H1 (cell line): ENCODE data around the gene PCTP. TPM values are rescaled to one million over a fixed set of nuclear protein-coding genes. Genes with fewer than 3 reads are reported as not detected.

Experiments
- CTCF ChIA-PET: fragments of 300-600 bp; sonication (Branson Sonifier 250); formaldehyde crosslinking; loops from one replicate; lab custom pipeline; 2021; ENCODE audit not compliant: partially characterized antibody; lab: Charles Lee
- POLR2A ChIA-PET: fragments of 300-600 bp; sonication (Branson Sonifier 250); formaldehyde crosslinking; loops from one replicate; lab custom pipeline; 2021; ENCODE audit warnings: inconsistent platforms; ENCODE audit not compliant: partially characterized antibody; lab: Charles Lee
- DNase-seq, 2 experiments: peaks; one replicate each; pipeline versions ENCODE4 v3.0.0 to v3.0.0-alpha.2; 2010 to 2022; ENCODE audit warnings: low spot score in 2 of 2, low read depth in 1 of 2, mixed read lengths in 1 of 2
- FAIRE-seq: peaks from 2 replicates; lab custom pipeline; 2011; peaks lifted over from hg19 to GRCh38; lab: Jason Lieb, UNC
- H2AFZ ChIP-seq: 2 replicates; pipeline ENCODE4 v1.8.1; 2012; ENCODE audit warnings: low read length, inconsistent platforms
- H2AK5ac ChIP-seq: 2 replicates; pipeline ENCODE4 v1.6.1; 2013; ENCODE audit warnings: low read depth, low read length
- H2BK120ac ChIP-seq: replicated peaks from 2 replicates; pipeline ENCODE3; 2013; ENCODE audit warnings: low read depth, low read length, inconsistent platforms
- H2BK12ac ChIP-seq: 2 replicates; pipeline ENCODE4 v1.6.1; 2013; ENCODE audit warnings: low read depth, low read length
- H2BK15ac ChIP-seq: 2 replicates; pipeline ENCODE4 v1.6.1; 2013; ENCODE audit warnings: low read length
- H2BK20ac ChIP-seq: 2 replicates; pipeline ENCODE4 v1.6.1; 2013; ENCODE audit warnings: low read length
- H2BK5ac ChIP-seq: 2 replicates; pipeline ENCODE4 v1.6.1; 2013; ENCODE audit warnings: low read depth, low read length
- H3K14ac ChIP-seq: 2 replicates; pipeline ENCODE4 v1.6.1; 2013; ENCODE audit warnings: inconsistent platforms; ENCODE audit not compliant: insufficient read length
- H3K18ac ChIP-seq: 2 replicates; pipeline ENCODE4 v1.6.1; 2013; ENCODE audit warnings: low read length; ENCODE audit errors: extremely low read depth
- H3K23ac ChIP-seq: 2 replicates; pipeline ENCODE4 v1.6.1; 2013; ENCODE audit warnings: inconsistent platforms; ENCODE audit not compliant: insufficient read length
- H3K23me2 ChIP-seq: 2 replicates; pipeline ENCODE4 v1.6.1; 2013; ENCODE audit warnings: low read depth, low read length
- H3K27ac ChIP-seq: 2 replicates; pipeline ENCODE4 v1.6.1; 2011; ENCODE audit warnings: low read depth, low read length, inconsistent platforms
- H3K27me3 ChIP-seq, 4 experiments: replicated peaks in 1 of 4; 1 replicate in 1 of 4; 2 replicates in 3 of 4; pipeline versions ENCODE4 v1.6.1 to v1.8.1; 2011 to 2013; ENCODE audit warnings: low read length in 3 of 4, mild to moderate bottlenecking in 3 of 4, inconsistent platforms in 2 of 4, mixed read lengths in 2 of 4, moderate library complexity in 1 of 4; ENCODE audit not compliant: control insufficient read depth in 3 of 4, insufficient read depth in 3 of 4; ENCODE audit errors: extremely low read depth in 1 of 4
- H3K36me3 ChIP-seq, 4 experiments: 2 replicates each; pipeline versions ENCODE4 v1.6.1 to v1.8.1; 2011 to 2013; ENCODE audit warnings: mild to moderate bottlenecking in 4 of 4, low read length in 3 of 4, moderate library complexity in 2 of 4, control low read depth in 1 of 4, inconsistent platforms in 1 of 4; ENCODE audit not compliant: insufficient read depth in 4 of 4, control insufficient read depth in 2 of 4
- H3K4ac ChIP-seq: replicated peaks from 2 replicates; pipeline ENCODE3; 2013; ENCODE audit warnings: low read length, low read depth, mixed read lengths, inconsistent platforms; ENCODE audit not compliant: insufficient read length
- H3K4me1 ChIP-seq, 4 experiments: replicated peaks in 1 of 4; 1 replicate in 1 of 4; 2 replicates in 3 of 4; pipeline versions ENCODE4 v1.6.1 to v1.8.1; 2011 to 2013; ENCODE audit warnings: low read length in 3 of 4, inconsistent platforms in 2 of 4, mixed read lengths in 1 of 4; ENCODE audit not compliant: insufficient read depth in 4 of 4, control insufficient read depth in 3 of 4
- H3K4me2 ChIP-seq, 2 experiments: 2 replicates each; pipeline versions ENCODE4 v1.6.1 to v1.8.1; 2011 to 2013; ENCODE audit warnings: low read depth in 2 of 2, low read length in 2 of 2, control low read depth in 1 of 2, inconsistent platforms in 1 of 2, mild to moderate bottlenecking in 1 of 2; ENCODE audit not compliant: insufficient read depth in 1 of 2
- H3K4me3 ChIP-seq, 4 experiments: fragments of 200-600, 300-600 bp in 1 of 4; sonication (generic), shearing (Covaris generic), sonication (Bioruptor Twin) in 1 of 4; 2 replicates each; pipeline versions ENCODE4 v1.5.1 to v1.8.1; 2011 to 2016; ENCODE audit warnings: low read length in 4 of 4, low read depth in 3 of 4, control low read depth in 2 of 4, inconsistent platforms in 2 of 4, mild to moderate bottlenecking in 2 of 4, mixed read lengths in 1 of 4, moderate library complexity in 1 of 4; ENCODE audit not compliant: insufficient read depth in 2 of 4; ENCODE audit errors: extremely low read depth in 1 of 4
- H3K56ac ChIP-seq: replicated peaks from 2 replicates; pipeline ENCODE3; 2013; ENCODE audit warnings: low read depth, mild to moderate bottlenecking, mixed read lengths, low read length, inconsistent platforms; ENCODE audit not compliant: insufficient read length
- H3K79me1 ChIP-seq: 2 replicates; pipeline ENCODE4 v1.6.1; 2013; ENCODE audit warnings: low read depth, low read length, control low read depth
- H3K79me2 ChIP-seq, 2 experiments: 2 replicates each; pipeline versions ENCODE4 v1.6.1 to v1.8.1; 2012 to 2013; ENCODE audit warnings: low read length in 2 of 2, mild to moderate bottlenecking in 2 of 2, inconsistent platforms in 1 of 2; ENCODE audit not compliant: insufficient read depth in 2 of 2, control insufficient read depth in 1 of 2
- H3K9ac ChIP-seq, 4 experiments: replicated peaks in 1 of 4; 1 replicate in 1 of 4; 2 replicates in 3 of 4; pipeline versions ENCODE4 v1.6.1 to v1.8.1; 2011 to 2013; ENCODE audit warnings: low read depth in 3 of 4, low read length in 3 of 4, control low read depth in 2 of 4, mild to moderate bottlenecking in 2 of 4, moderate library complexity in 2 of 4, inconsistent platforms in 1 of 4; ENCODE audit errors: extremely low read depth in 1 of 4
- H3K9me3 ChIP-seq, 2 experiments: 2 replicates each; pipeline versions ENCODE4 v1.6.1 to v1.8.1; 2012 to 2013; ENCODE audit warnings: mild to moderate bottlenecking in 2 of 2, moderate library complexity in 2 of 2, control low read depth in 1 of 2, inconsistent platforms in 1 of 2, low read depth in 1 of 2, low read length in 1 of 2, mixed read lengths in 1 of 2; ENCODE audit not compliant: insufficient read depth in 2 of 2
- H4K20me1 ChIP-seq, 2 experiments: replicated peaks in 1 of 2; 2 replicates each; pipeline versions ENCODE3 to v1.8.1; 2011 to 2013; ENCODE audit warnings: inconsistent platforms in 2 of 2, low read length in 2 of 2, mild to moderate bottlenecking in 1 of 2; ENCODE audit not compliant: insufficient read depth in 2 of 2, control insufficient read depth in 1 of 2
- H4K5ac ChIP-seq: 2 replicates; pipeline ENCODE4 v1.6.1; 2013; ENCODE audit warnings: low read length, low read depth, mixed read lengths, inconsistent platforms; ENCODE audit not compliant: insufficient read length
- H4K8ac ChIP-seq: 2 replicates; pipeline ENCODE4 v1.8.0; 2013; ENCODE audit warnings: mild to moderate bottlenecking, moderate library complexity, low read length, inconsistent platforms; ENCODE audit not compliant: insufficient read depth; ENCODE audit errors: extremely low read depth
- H4K91ac ChIP-seq: replicated peaks from 2 replicates; pipeline ENCODE3; 2013; ENCODE audit warnings: low read length, mixed read lengths, inconsistent platforms; ENCODE audit not compliant: insufficient read length
- SIN3A ChIP-seq, 2 experiments: IDR thresholded peaks in 1 of 2; conservative IDR thresholded peaks in 1 of 2; 2 replicates each; pipeline ENCODE4 v1.6.1; 2011 to 2012; ENCODE audit warnings: low read length in 2 of 2, improper control_type of control experiment in 1 of 2, low read depth in 1 of 2, mild to moderate bottlenecking in 1 of 2
- WGBS, 2 experiments: shearing (Covaris generic) in 1 of 2; methylation state at CpG; one replicate each; pipeline versions ENCODE4 v1.1.6 to v1.1.7; 2013 to 2015; ENCODE audit warnings: low lambda C conversion rate in 2 of 2, mixed read lengths in 2 of 2, inconsistent platforms in 1 of 2, low coverage in 1 of 2, missing lambda C conversion rate in 1 of 2; ENCODE audit not compliant: insufficient replicate concordance in 2 of 2, insufficient coverage in 1 of 2, insufficient read length in 1 of 2; ENCODE audit errors: extremely low coverage in 1 of 2, missing lambda C conversion rate in 1 of 2; 5-methylcytosine and 5-hydroxymethylcytosine counted together
- polyA plus RNA-seq, 7 experiments: library from polyadenylated mRNA; depleted of rRNA in 3 of 7; stranded (reverse) in 5 of 7; unstranded in 2 of 7; fragments of >200 nt in 5 of 7; fragments of 200-250 nt in 2 of 7; gene quantifications; 1 replicate in 5 of 7; 2 replicates in 1 of 7; 4 replicates in 1 of 7; pipeline versions ENCODE4 v1.2.1 to v1.2.3, GENCODE V29; 2011 to 2013; ENCODE audit warnings: missing spikeins in 2 of 7, mixed read lengths in 2 of 7
- total RNA-seq: library from RNA; stranded (reverse); fragmentation: NEBNext Ultra II Directional; extraction: Animal tissue kit (Norgen Biotek cat#: 25700); gene quantifications from 2 replicates; pipeline ENCODE4 v1.2.1, GENCODE V29; 2021

Gene PCTP
- total and polyA plus RNA-seq, 2 of the 8 experiments (the other 6 are each of a cell fraction or from before 2014, with no cell fraction given): 14.1 to 14.6 TPM

DNA sequence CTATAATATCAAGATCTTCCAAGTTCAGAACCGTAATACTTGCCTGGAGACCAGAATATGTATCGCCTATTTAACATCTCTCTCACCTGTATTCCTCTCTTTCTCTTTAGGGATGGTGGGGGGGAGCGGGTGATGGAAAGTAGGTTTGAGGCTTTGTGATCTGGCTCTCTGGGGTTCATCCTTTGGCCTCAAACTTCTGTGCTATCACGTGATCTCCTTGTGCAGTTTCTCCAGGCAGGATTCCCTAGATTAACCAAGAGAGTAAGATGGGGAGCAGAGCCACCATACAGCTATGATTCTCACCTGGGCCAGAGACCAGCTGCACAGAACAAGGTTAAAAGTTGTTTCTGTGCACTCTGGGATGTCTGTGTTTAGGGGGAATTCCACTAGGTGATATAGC is 33.4 kb upstream of the PCTP start:
- DNase-seq (no peak), FAIRE-seq (no peak)
- POLR2A ChIA-PET: interaction anchor here (0.6 to 0.7 kb wide), 2 partner anchors 41 to 92 kb away, joined by 3 read pairs; no protein-coding TSS in a partner anchor
- Histone ChIP-seq H2AFZ (no peak overlapping the region), H2BK5ac (no peak overlapping the region), H3K4ac (no peak overlapping the region), H3K23me2 (no peaks in the 10 kb centered on the region), H3K79me1 (no peaks in the 10 kb centered on the region), H4K20me1 (no peaks in the 10 kb centered on the region), H3K18ac (no peak overlapping the region), H3K56ac (no peak overlapping the region), H3K14ac (no peak overlapping the region), H3K27me3 (no peaks in the 10 kb centered on the region), H3K27ac (no peak overlapping the region), H4K8ac (no peak overlapping the region), H3K4me2 (no peak overlapping the region), H2BK15ac (no peak overlapping the region), H4K91ac (no peak overlapping the region), H3K4me1 (peaks cover 0 to 4% (median under 1%) of the 10 kb centered on the region in 4 experiments; a peak in 4 of 7 replicates), H3K9ac (no peak overlapping the region), H2BK120ac (no peak overlapping the region), H4K5ac (no peak overlapping the region), H2BK12ac (no peak overlapping the region), H2AK5ac (no peak overlapping the region), H3K23ac (no peak overlapping the region), H3K36me3 (no peaks in the 10 kb centered on the region), H3K79me2 (no peaks in the 10 kb centered on the region), H3K4me3 (no peak overlapping the region), H2BK20ac (no peak overlapping the region), H3K9me3 (no peaks in the 10 kb centered on the region)
- WGBS, 2 experiments: 92% methylated on average over 4 of the region's 4 CpGs; no CpG with 5 or more reads in 1 of the 2 experiments
- CTCF ChIA-PET: interaction anchor here (0.6 to 8.4 kb wide), 39 partner anchors 8 to 218 kb away, joined by 3 to 96 read pairs (median 7); partner anchors contain the start of gene PCTP
- no peak for TF ChIP-seq SIN3A (conservative IDR thresholded peaks at IDR 0.05 in 1 of 2, IDR thresholded peaks at IDR 0.05 in 1 of 2; ENCODE audit: low read depth in 1 of 2, low read length in 2 of 2)
